Measurements from ENCODE around the gene PPFIBP2.

GRCh38 chr11:7501894-7502293 lies 11.9 kb upstream of the PPFIBP2 start:
- TF ChIP-seq CTCF (CRISPR knock-in tag; IDR thresholded peaks at IDR 0.05) (no peak), HDAC1 (CRISPR knock-in tag; IDR thresholded peaks at IDR 0.05) (no peak), PRDM10 (CRISPR knock-in tag; IDR thresholded peaks at IDR 0.05; ENCODE audit: low read depth) (no peak), MIXL1 (CRISPR knock-in tag; IDR thresholded peaks at IDR 0.05) (no peak), SRF (IDR thresholded peaks at IDR 0.05; ENCODE audit: low read depth, low read length) (no peak), RAD21 (CRISPR knock-in tag; IDR thresholded peaks at IDR 0.05) (no peak), EZH2 (conservative IDR thresholded peaks at IDR 0.05; ENCODE audit: low read depth, low read length) (no peak), POLR2AphosphoS5 (IDR thresholded peaks at IDR 0.05; ENCODE audit: low read depth, low read length) (no peak), EP300 (IDR thresholded peaks at IDR 0.05; ENCODE audit: low read depth in 2 of 2, low read length in 2 of 2) (no peak), EP300 (CRISPR knock-in tag; IDR thresholded peaks at IDR 0.05; ENCODE audit: borderline replicate concordance) (no peak)
- TF ChIP-seq, protein P1, sequence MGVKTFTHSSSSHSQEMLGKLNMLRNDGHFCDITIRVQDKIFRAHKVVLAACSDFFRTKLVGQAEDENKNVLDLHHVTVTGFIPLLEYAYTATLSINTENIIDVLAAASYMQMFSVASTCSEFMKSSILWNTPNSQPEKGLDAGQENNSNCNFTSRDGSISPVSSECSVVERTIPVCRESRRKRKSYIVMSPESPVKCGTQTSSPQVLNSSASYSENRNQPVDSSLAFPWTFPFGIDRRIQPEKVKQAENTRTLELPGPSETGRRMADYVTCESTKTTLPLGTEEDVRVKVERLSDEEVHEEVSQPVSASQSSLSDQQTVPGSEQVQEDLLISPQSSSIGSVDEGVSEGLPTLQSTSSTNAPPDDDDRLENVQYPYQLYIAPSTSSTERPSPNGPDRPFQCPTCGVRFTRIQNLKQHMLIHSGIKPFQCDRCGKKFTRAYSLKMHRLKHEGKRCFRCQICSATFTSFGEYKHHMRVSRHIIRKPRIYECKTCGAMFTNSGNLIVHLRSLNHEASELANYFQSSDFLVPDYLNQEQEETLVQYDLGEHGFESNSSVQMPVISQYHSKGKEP (CRISPR knock-in tag; IDR thresholded peaks at IDR 0.05), result no peak
